OCI-LY1 (cell line): Measurements from ENCODE around the gene CPEB2.

Experiments used
- H2AFZ ChIP-seq: fragments of 200-600 bp; sonication (generic), shearing (Covaris generic); 2 replicates; pipeline ENCODE4 v1.6.0; 2014; ENCODE audit warnings: antibody characterized with exemption, mild to moderate bottlenecking, low read length
- H3F3A ChIP-seq: fragments of 200-600 bp; sonication (generic), shearing (Covaris generic); 2 replicates; pipeline ENCODE4 v1.6.0; 2014; ENCODE audit warnings: mild to moderate bottlenecking, antibody characterized with exemption, low read length, moderate library complexity; ENCODE audit not compliant: insufficient read depth
- H3K27ac ChIP-seq: fragments of 200-600 bp; sonication (generic); 2 replicates; pipeline ENCODE4 v1.5.1; 2014; ENCODE audit warnings: low read length, mixed run types, mild to moderate bottlenecking, low read depth; ENCODE audit not compliant: poor library complexity, severe bottlenecking
- H3K27me3 ChIP-seq: fragments of 200-600 bp; sonication (generic); 2 replicates; pipeline ENCODE4 v1.6.0; 2014; ENCODE audit warnings: antibody characterized with exemption, mild to moderate bottlenecking, low read length, moderate library complexity; ENCODE audit not compliant: insufficient read depth
- H3K36me3 ChIP-seq: fragments of 200-600 bp; sonication (generic); 2 replicates; pipeline ENCODE4 v1.6.1; 2014; ENCODE audit warnings: mild to moderate bottlenecking, antibody characterized with exemption, low read length, moderate library complexity, mixed read lengths; ENCODE audit not compliant: insufficient read depth
- H3K4me1 ChIP-seq: fragments of 200-600 bp; sonication (generic); 2 replicates; pipeline ENCODE4 v1.5.1; 2014; ENCODE audit warnings: mild to moderate bottlenecking, low read length, moderate library complexity; ENCODE audit not compliant: insufficient read depth, severe bottlenecking
- H3K4me2 ChIP-seq: fragments of 200-600 bp; sonication (generic), shearing (Covaris generic); 2 replicates; pipeline ENCODE4 v1.6.1; 2014; ENCODE audit warnings: low read length
- H3K4me3 ChIP-seq: fragments of 200-600 bp; sonication (generic); 2 replicates; pipeline ENCODE4 v1.5.1; 2014; ENCODE audit warnings: low read length, low read depth, mild to moderate bottlenecking, mixed read lengths; ENCODE audit not compliant: poor library complexity, severe bottlenecking
- H3K79me2 ChIP-seq: fragments of 200-600 bp; shearing (Covaris generic); 2 replicates; pipeline ENCODE4 v1.6.1; 2016; ENCODE audit warnings: mixed run types, low read length, mixed read lengths; ENCODE audit not compliant: insufficient read depth
- H3K9ac ChIP-seq: fragments of 200-600 bp; sonication (generic), shearing (Covaris generic); 2 replicates; pipeline ENCODE4 v1.6.1; 2014; ENCODE audit warnings: mild to moderate bottlenecking, low read length, mixed read lengths
- H3K9me2 ChIP-seq: fragments of 200-600 bp; sonication (generic), shearing (Covaris generic); 2 replicates; pipeline ENCODE4 v1.6.1; 2014; ENCODE audit warnings: low read depth, mild to moderate bottlenecking, low read length, mixed read lengths
- H3K9me3 ChIP-seq: fragments of 200-600 bp; shearing (Covaris generic); 2 replicates; pipeline ENCODE4 v1.6.1; 2014; ENCODE audit warnings: low read length, mixed read lengths
- H4K20me1 ChIP-seq: fragments of 200-600 bp; sonication (generic), shearing (Covaris generic); 2 replicates; pipeline ENCODE4 v1.6.0; 2016; ENCODE audit warnings: mild to moderate bottlenecking, low read length; ENCODE audit not compliant: insufficient read depth
- CTCF ChIP-seq: fragments of 200-600 bp; sonication (generic), shearing (Covaris generic); IDR thresholded peaks from 2 replicates; pipeline ENCODE4 v1.5.1; 2017; ENCODE audit warnings: mild to moderate bottlenecking, antibody characterized with exemption, low read length, moderate library complexity, mixed read lengths
- EZH2 ChIP-seq: fragments of 200-600 bp; sonication (generic), shearing (Covaris generic); IDR thresholded peaks from 2 replicates; pipeline ENCODE4 v1.8.0; 2017; ENCODE audit warnings: borderline replicate concordance, mixed run types, mild to moderate bottlenecking, antibody characterized with exemption, low read length, moderate library complexity, mixed read lengths

Gene CPEB2

GRCh38 chr4:15015170-15015569 lies 12.9 kb downstream of the CPEB2 start:
- no peaks in the 10 kb centered on the region for H3F3A ChIP-seq
- no peaks in the 10 kb centered on the region for H3K9me2 ChIP-seq
- no peaks in the 10 kb centered on the region for H3K36me3 ChIP-seq
- H3K27me3 ChIP-seq: no peaks in the 10 kb centered on the region
- TF ChIP-seq CTCF: no peak
- TF ChIP-seq EZH2: no peak
- no peak overlapping the region for H2AFZ ChIP-seq
- no peak overlapping the region for H3K4me2 ChIP-seq
- no peaks in the 10 kb centered on the region for H3K9me3 ChIP-seq
- no peak overlapping the region for H3K9ac ChIP-seq
- H3K27ac ChIP-seq: no peak overlapping the region
- no peaks in the 10 kb centered on the region for H4K20me1 ChIP-seq
- H3K79me2 ChIP-seq: no peaks in the 10 kb centered on the region
- no peaks in the 10 kb centered on the region for H3K4me1 ChIP-seq
- H3K4me3 ChIP-seq: no peak overlapping the region

DNA sequence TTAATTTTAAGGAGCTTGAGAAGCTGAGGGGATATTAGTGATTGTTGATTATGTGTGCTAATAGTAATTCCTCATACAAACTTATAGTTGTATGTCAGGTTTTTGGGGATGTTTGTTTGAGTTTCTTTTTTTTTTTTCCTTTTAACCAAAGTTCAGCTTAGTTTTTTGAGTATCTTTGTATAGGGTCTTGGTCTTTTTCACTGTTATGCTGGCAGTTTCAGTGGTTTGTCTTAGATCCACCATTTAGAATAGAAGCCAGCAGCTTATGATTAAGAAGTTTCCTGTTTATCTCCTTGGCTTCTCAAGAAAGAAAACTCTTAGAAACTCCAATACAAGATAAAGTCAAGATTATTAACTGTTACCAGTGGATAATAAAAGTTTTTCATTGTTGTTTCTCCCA lies 16.1 kb downstream of the CPEB2 start:
- peaks cover 8% of the 10 kb centered on the region for H3K4me1 ChIP-seq
- TF ChIP-seq EZH2 (no peak), CTCF (no peak)
- H2AFZ ChIP-seq: no peak overlapping the region
- no peaks in the 10 kb centered on the region for H3K27me3 ChIP-seq
- no peak overlapping the region for H3K4me3 ChIP-seq
- no peaks in the 10 kb centered on the region for H3K36me3 ChIP-seq
- H3K79me2 ChIP-seq: no peaks in the 10 kb centered on the region
- no peaks in the 10 kb centered on the region for H3K9me2 ChIP-seq
- H3K9ac ChIP-seq: no peak overlapping the region
- H3K4me2 ChIP-seq: no peak overlapping the region
- H4K20me1 ChIP-seq: no peaks in the 10 kb centered on the region
- H3F3A ChIP-seq: no peaks in the 10 kb centered on the region
- H3K9me3 ChIP-seq: no peaks in the 10 kb centered on the region
- no peak overlapping the region for H3K27ac ChIP-seq

- H3K4me1 ChIP-seq: peaks cover 8% of the 10 kb centered on the region
- H3K4me3 ChIP-seq: no peak overlapping the region
- H3K9me2 ChIP-seq: no peaks in the 10 kb centered on the region
- no peak overlapping the region for H3K4me2 ChIP-seq
- H3K79me2 ChIP-seq: no peaks in the 10 kb centered on the region
- no peaks in the 10 kb centered on the region for H3K36me3 ChIP-seq
- no peaks in the 10 kb centered on the region for H3K9me3 ChIP-seq
- H3K9ac ChIP-seq: no peak overlapping the region
- no peaks in the 10 kb centered on the region for H3F3A ChIP-seq
- no peak for TF ChIP-seq EZH2
- no peak for TF ChIP-seq CTCF
- H3K27ac ChIP-seq: no peak overlapping the region
- no peak overlapping the region for H2AFZ ChIP-seq
- no peaks in the 10 kb centered on the region for H4K20me1 ChIP-seq
- H3K27me3 ChIP-seq: no peaks in the 10 kb centered on the region
These were observed 18.4 kb downstream of the CPEB2 start for GRCh38 chr4:15020502-15021286.
